H1 (cell line): ENCODE results near the gene ARHGAP10. TPM values are rescaled to one million over a fixed set of nuclear protein-coding genes. Genes with fewer than 3 reads are reported as not detected.

Experiments
- CTCF ChIA-PET: fragments of 300-600 bp; sonication (Branson Sonifier 250); formaldehyde crosslinking; loops from one replicate; lab custom pipeline; 2021; ENCODE audit not compliant: partially characterized antibody; lab: Charles Lee
- POLR2A ChIA-PET: fragments of 300-600 bp; sonication (Branson Sonifier 250); formaldehyde crosslinking; loops from one replicate; lab custom pipeline; 2021; ENCODE audit warnings: inconsistent platforms; ENCODE audit not compliant: partially characterized antibody; lab: Charles Lee
- DNase-seq, 2 experiments: peaks; one replicate each; pipeline versions ENCODE4 v3.0.0 to v3.0.0-alpha.2; 2010 to 2022; ENCODE audit warnings: low spot score in 2 of 2, low read depth in 1 of 2, mixed read lengths in 1 of 2
- FAIRE-seq: peaks from 2 replicates; lab custom pipeline; 2011; peaks lifted over from hg19 to GRCh38; lab: Jason Lieb, UNC
- H2AFZ ChIP-seq: 2 replicates; pipeline ENCODE4 v1.8.1; 2012; ENCODE audit warnings: low read length, inconsistent platforms
- H2AK5ac ChIP-seq: 2 replicates; pipeline ENCODE4 v1.6.1; 2013; ENCODE audit warnings: low read depth, low read length
- H2BK120ac ChIP-seq: replicated peaks from 2 replicates; pipeline ENCODE3; 2013; ENCODE audit warnings: low read depth, low read length, inconsistent platforms
- H2BK12ac ChIP-seq: 2 replicates; pipeline ENCODE4 v1.6.1; 2013; ENCODE audit warnings: low read depth, low read length
- H2BK15ac ChIP-seq: 2 replicates; pipeline ENCODE4 v1.6.1; 2013; ENCODE audit warnings: low read length
- H2BK20ac ChIP-seq: 2 replicates; pipeline ENCODE4 v1.6.1; 2013; ENCODE audit warnings: low read length
- H2BK5ac ChIP-seq: 2 replicates; pipeline ENCODE4 v1.6.1; 2013; ENCODE audit warnings: low read depth, low read length
- H3K14ac ChIP-seq: 2 replicates; pipeline ENCODE4 v1.6.1; 2013; ENCODE audit warnings: inconsistent platforms; ENCODE audit not compliant: insufficient read length
- H3K18ac ChIP-seq: 2 replicates; pipeline ENCODE4 v1.6.1; 2013; ENCODE audit warnings: low read length; ENCODE audit errors: extremely low read depth
- H3K23ac ChIP-seq: 2 replicates; pipeline ENCODE4 v1.6.1; 2013; ENCODE audit warnings: inconsistent platforms; ENCODE audit not compliant: insufficient read length
- H3K23me2 ChIP-seq: 2 replicates; pipeline ENCODE4 v1.6.1; 2013; ENCODE audit warnings: low read depth, low read length
- H3K27ac ChIP-seq: 2 replicates; pipeline ENCODE4 v1.6.1; 2011; ENCODE audit warnings: low read depth, low read length, inconsistent platforms
- H3K27me3 ChIP-seq, 4 experiments: replicated peaks in 1 of 4; 1 replicate in 1 of 4; 2 replicates in 3 of 4; pipeline versions ENCODE4 v1.6.1 to v1.8.1; 2011 to 2013; ENCODE audit warnings: low read length in 3 of 4, mild to moderate bottlenecking in 3 of 4, inconsistent platforms in 2 of 4, mixed read lengths in 2 of 4, moderate library complexity in 1 of 4; ENCODE audit not compliant: control insufficient read depth in 3 of 4, insufficient read depth in 3 of 4; ENCODE audit errors: extremely low read depth in 1 of 4
- H3K36me3 ChIP-seq, 4 experiments: 2 replicates each; pipeline versions ENCODE4 v1.6.1 to v1.8.1; 2011 to 2013; ENCODE audit warnings: mild to moderate bottlenecking in 4 of 4, low read length in 3 of 4, moderate library complexity in 2 of 4, control low read depth in 1 of 4, inconsistent platforms in 1 of 4; ENCODE audit not compliant: insufficient read depth in 4 of 4, control insufficient read depth in 2 of 4
- H3K4ac ChIP-seq: replicated peaks from 2 replicates; pipeline ENCODE3; 2013; ENCODE audit warnings: low read length, low read depth, mixed read lengths, inconsistent platforms; ENCODE audit not compliant: insufficient read length
- H3K4me1 ChIP-seq, 4 experiments: replicated peaks in 1 of 4; 1 replicate in 1 of 4; 2 replicates in 3 of 4; pipeline versions ENCODE4 v1.6.1 to v1.8.1; 2011 to 2013; ENCODE audit warnings: low read length in 3 of 4, inconsistent platforms in 2 of 4, mixed read lengths in 1 of 4; ENCODE audit not compliant: insufficient read depth in 4 of 4, control insufficient read depth in 3 of 4
- H3K4me2 ChIP-seq, 2 experiments: 2 replicates each; pipeline versions ENCODE4 v1.6.1 to v1.8.1; 2011 to 2013; ENCODE audit warnings: low read depth in 2 of 2, low read length in 2 of 2, control low read depth in 1 of 2, inconsistent platforms in 1 of 2, mild to moderate bottlenecking in 1 of 2; ENCODE audit not compliant: insufficient read depth in 1 of 2
- H3K4me3 ChIP-seq, 4 experiments: fragments of 200-600, 300-600 bp in 1 of 4; sonication (generic), shearing (Covaris generic), sonication (Bioruptor Twin) in 1 of 4; 2 replicates each; pipeline versions ENCODE4 v1.5.1 to v1.8.1; 2011 to 2016; ENCODE audit warnings: low read length in 4 of 4, low read depth in 3 of 4, control low read depth in 2 of 4, inconsistent platforms in 2 of 4, mild to moderate bottlenecking in 2 of 4, mixed read lengths in 1 of 4, moderate library complexity in 1 of 4; ENCODE audit not compliant: insufficient read depth in 2 of 4; ENCODE audit errors: extremely low read depth in 1 of 4
- H3K56ac ChIP-seq: replicated peaks from 2 replicates; pipeline ENCODE3; 2013; ENCODE audit warnings: low read depth, mild to moderate bottlenecking, mixed read lengths, low read length, inconsistent platforms; ENCODE audit not compliant: insufficient read length
- H3K79me1 ChIP-seq: 2 replicates; pipeline ENCODE4 v1.6.1; 2013; ENCODE audit warnings: low read depth, low read length, control low read depth
- H3K79me2 ChIP-seq, 2 experiments: 2 replicates each; pipeline versions ENCODE4 v1.6.1 to v1.8.1; 2012 to 2013; ENCODE audit warnings: low read length in 2 of 2, mild to moderate bottlenecking in 2 of 2, inconsistent platforms in 1 of 2; ENCODE audit not compliant: insufficient read depth in 2 of 2, control insufficient read depth in 1 of 2
- H3K9ac ChIP-seq, 4 experiments: replicated peaks in 1 of 4; 1 replicate in 1 of 4; 2 replicates in 3 of 4; pipeline versions ENCODE4 v1.6.1 to v1.8.1; 2011 to 2013; ENCODE audit warnings: low read depth in 3 of 4, low read length in 3 of 4, control low read depth in 2 of 4, mild to moderate bottlenecking in 2 of 4, moderate library complexity in 2 of 4, inconsistent platforms in 1 of 4; ENCODE audit errors: extremely low read depth in 1 of 4
- H3K9me3 ChIP-seq, 2 experiments: 2 replicates each; pipeline versions ENCODE4 v1.6.1 to v1.8.1; 2012 to 2013; ENCODE audit warnings: mild to moderate bottlenecking in 2 of 2, moderate library complexity in 2 of 2, control low read depth in 1 of 2, inconsistent platforms in 1 of 2, low read depth in 1 of 2, low read length in 1 of 2, mixed read lengths in 1 of 2; ENCODE audit not compliant: insufficient read depth in 2 of 2
- H4K20me1 ChIP-seq, 2 experiments: replicated peaks in 1 of 2; 2 replicates each; pipeline versions ENCODE3 to v1.8.1; 2011 to 2013; ENCODE audit warnings: inconsistent platforms in 2 of 2, low read length in 2 of 2, mild to moderate bottlenecking in 1 of 2; ENCODE audit not compliant: insufficient read depth in 2 of 2, control insufficient read depth in 1 of 2
- H4K5ac ChIP-seq: 2 replicates; pipeline ENCODE4 v1.6.1; 2013; ENCODE audit warnings: low read length, low read depth, mixed read lengths, inconsistent platforms; ENCODE audit not compliant: insufficient read length
- H4K8ac ChIP-seq: 2 replicates; pipeline ENCODE4 v1.8.0; 2013; ENCODE audit warnings: mild to moderate bottlenecking, moderate library complexity, low read length, inconsistent platforms; ENCODE audit not compliant: insufficient read depth; ENCODE audit errors: extremely low read depth
- H4K91ac ChIP-seq: replicated peaks from 2 replicates; pipeline ENCODE3; 2013; ENCODE audit warnings: low read length, mixed read lengths, inconsistent platforms; ENCODE audit not compliant: insufficient read length
- ATF2 ChIP-seq: IDR thresholded peaks from 2 replicates; pipeline ENCODE4 v1.6.1; 2012; ENCODE audit warnings: low read length, inconsistent platforms
- CTBP2 ChIP-seq: IDR thresholded peaks from 2 replicates; pipeline ENCODE4 v1.7.0; 2011; ENCODE audit warnings: borderline replicate concordance, mild to moderate bottlenecking, moderate library complexity, mixed read lengths, low read length; ENCODE audit not compliant: insufficient read depth, insufficient read length
- GABPA ChIP-seq: IDR thresholded peaks from 2 replicates; pipeline ENCODE4 v1.6.1; 2011; ENCODE audit warnings: mild to moderate bottlenecking, low read length, moderate library complexity, borderline replicate concordance; ENCODE audit not compliant: insufficient read depth
- KDM1A ChIP-seq: fragments of 200-600, 300-600 bp; sonication (generic); IDR thresholded peaks from 2 replicates; pipeline ENCODE4 v1.7.1; 2016; ENCODE audit warnings: mild to moderate bottlenecking, low read length, borderline replicate concordance
- MAX ChIP-seq: IDR thresholded peaks from 2 replicates; pipeline ENCODE4 v1.6.1; 2012; ENCODE audit warnings: inconsistent platforms
- NANOG ChIP-seq: IDR thresholded peaks from 2 replicates; pipeline ENCODE4 v1.6.1; 2011; ENCODE audit warnings: low read length, low read depth, mild to moderate bottlenecking, inconsistent platforms; ENCODE audit not compliant: insufficient read depth, poor library complexity, severe bottlenecking
- PHF8 ChIP-seq: fragments of 200-600 bp; sonication (generic); conservative IDR thresholded peaks from 2 replicates; pipeline ENCODE4 v1.7.1; 2012; ENCODE audit warnings: low read depth, mild to moderate bottlenecking, inconsistent platforms, low read length, moderate library complexity
- RFX5 ChIP-seq: IDR thresholded peaks from 2 replicates; pipeline ENCODE4 v1.6.1; 2011; ENCODE audit warnings: low read depth, low read length, improper control_type of control experiment, borderline replicate concordance
- SIN3A ChIP-seq, 2 experiments: IDR thresholded peaks in 1 of 2; conservative IDR thresholded peaks in 1 of 2; 2 replicates each; pipeline ENCODE4 v1.6.1; 2011 to 2012; ENCODE audit warnings: low read length in 2 of 2, improper control_type of control experiment in 1 of 2, low read depth in 1 of 2, mild to moderate bottlenecking in 1 of 2
- TCF12 ChIP-seq: IDR thresholded peaks from 2 replicates; pipeline ENCODE4 v1.6.1; 2011; ENCODE audit warnings: low read depth, mild to moderate bottlenecking, low read length
- TEAD4 ChIP-seq: IDR thresholded peaks from 2 replicates; pipeline ENCODE4 v1.6.1; 2012; ENCODE audit warnings: low read depth, low read length, inconsistent platforms, mixed read lengths
- ZNF274 ChIP-seq: IDR thresholded peaks from 2 replicates; pipeline ENCODE4 v1.7.0; 2012; ENCODE audit warnings: low read length, borderline replicate concordance; ENCODE audit errors: extremely low read depth
- WGBS, 2 experiments: shearing (Covaris generic) in 1 of 2; methylation state at CpG; one replicate each; pipeline versions ENCODE4 v1.1.6 to v1.1.7; 2013 to 2015; ENCODE audit warnings: low lambda C conversion rate in 2 of 2, mixed read lengths in 2 of 2, inconsistent platforms in 1 of 2, low coverage in 1 of 2, missing lambda C conversion rate in 1 of 2; ENCODE audit not compliant: insufficient replicate concordance in 2 of 2, insufficient coverage in 1 of 2, insufficient read length in 1 of 2; ENCODE audit errors: extremely low coverage in 1 of 2, missing lambda C conversion rate in 1 of 2; 5-methylcytosine and 5-hydroxymethylcytosine counted together
- polyA plus RNA-seq, 7 experiments: library from polyadenylated mRNA; depleted of rRNA in 3 of 7; stranded (reverse) in 5 of 7; unstranded in 2 of 7; fragments of >200 nt in 5 of 7; fragments of 200-250 nt in 2 of 7; gene quantifications; 1 replicate in 5 of 7; 2 replicates in 1 of 7; 4 replicates in 1 of 7; pipeline versions ENCODE4 v1.2.1 to v1.2.3, GENCODE V29; 2011 to 2013; ENCODE audit warnings: missing spikeins in 2 of 7, mixed read lengths in 2 of 7
- total RNA-seq: library from RNA; stranded (reverse); fragmentation: NEBNext Ultra II Directional; extraction: Animal tissue kit (Norgen Biotek cat#: 25700); gene quantifications from 2 replicates; pipeline ENCODE4 v1.2.1, GENCODE V29; 2021

The ARHGAP10 gene
- total and polyA plus RNA-seq, 2 of the 8 experiments (the other 6 are each of a cell fraction or from before 2014, with no cell fraction given), result 3.7 to 6.1 TPM

GRCh38 chr4:147923381-147923780 lies 191.5 kb downstream of the ARHGAP10 start:
- Histone ChIP-seq H2BK15ac (no peak overlapping the region), H3K23me2 (no peaks in the 10 kb centered on the region), H3K4me3 (no peak overlapping the region), H2BK12ac (no peak overlapping the region), H3K4me2 (no peak overlapping the region), H3K79me2 (no peaks in the 10 kb centered on the region), H4K8ac (no peak overlapping the region), H4K5ac (no peak overlapping the region), H2BK20ac (no peak overlapping the region), H2BK120ac (no peak overlapping the region), H3K4me1 (peaks cover 0 to 9% (median 5%) of the 10 kb centered on the region in 4 experiments; a peak in 5 of 7 replicates), H3K9ac (no peak overlapping the region), H3K14ac (no peak overlapping the region), H3K36me3 (no peaks in the 10 kb centered on the region), H2AK5ac (no peak overlapping the region), H3K27ac (no peak overlapping the region), H3K23ac (no peak overlapping the region), H3K18ac (no peak overlapping the region), H4K91ac (no peak overlapping the region), H2BK5ac (no peak overlapping the region), H3K56ac (no peak overlapping the region), H2AFZ (no peak overlapping the region), H4K20me1 (no peaks in the 10 kb centered on the region), H3K9me3 (no peaks in the 10 kb centered on the region), H3K4ac (no peak overlapping the region), H3K79me1 (no peaks in the 10 kb centered on the region), H3K27me3 (no peaks in the 10 kb centered on the region)
- DNase-seq, result no peak
- WGBS, 2 experiments, result 92% methylated on average over 2 of the region's 2 CpGs; no CpG with 5 or more reads in 1 of the 2 experiments
- no peak for FAIRE-seq
- CTCF ChIA-PET, result interaction anchor here (1.1 kb wide), 1 partner anchor 80 kb away, joined by 3 read pairs; no protein-coding TSS in a partner anchor
- POLR2A ChIA-PET, result no interaction called here
- no peak for TF ChIP-seq ZNF274
- no peak for TF ChIP-seq TEAD4
- no peak for TF ChIP-seq CTBP2
- no peak for TF ChIP-seq PHF8
- no peak for TF ChIP-seq TCF12
- TF ChIP-seq ATF2, result no peak
- no peak for TF ChIP-seq KDM1A
- TF ChIP-seq GABPA, result no peak
- TF ChIP-seq RFX5, result no peak
- TF ChIP-seq MAX, result no peak
- TF ChIP-seq NANOG, result no peak
- no peak for TF ChIP-seq SIN3A (conservative IDR thresholded peaks at IDR 0.05 in 1 of 2, IDR thresholded peaks at IDR 0.05 in 1 of 2; ENCODE audit: low read depth in 1 of 2, low read length in 2 of 2)
